Fibroblast of skin of abdomen (primary cell): ENCODE results near the gene HSPA4.
"Not testable (repeated sequence)": the region's sequence is repeated elsewhere in the genome, so short reads cannot be mapped to it uniquely, and the experiment has no call there.

Source experiments
- DNase-seq: peaks from one replicate; pipeline ENCODE4 v3.0.0-alpha.2; 2013

HSPA4 gene

GRCh38 chr5:133051061-133051541, 712 bp upstream of the HSPA4 start:
- no peak for DNase-seq

GRCh38 chr5:133052317-133053175, 733 bp downstream of the HSPA4 start:
- DNase-seq: peak; percentile 41

GRCh38 chr5:133053448-133053847, 1.6 kb downstream of the HSPA4 start:
- no peak for DNase-seq

- no peak for DNase-seq
Measured at GRCh38 chr5:133054697-133055471, 3.1 kb downstream of the HSPA4 start.

- no peak for DNase-seq
Measured at GRCh38 chr5:133056891-133057290, 5.1 kb downstream of the HSPA4 start.

- no peak for DNase-seq
Measured at GRCh38 chr5:133059621-133060020, 7.8 kb downstream of the HSPA4 start.

- no peak for DNase-seq
Measured at GRCh38 chr5:133062276-133062675, 10.5 kb downstream of the HSPA4 start.

- no peak for DNase-seq
Measured at GRCh38 chr5:133063965-133064364, 12.2 kb downstream of the HSPA4 start.

- DNase-seq: no peak
Measured at GRCh38 chr5:133065471-133065870, 13.7 kb downstream of the HSPA4 start.

GRCh38 chr5:133066045-133066444, 14.2 kb downstream of the HSPA4 start:
- no peak for DNase-seq

GRCh38 chr5:133072021-133072420, 20.2 kb downstream of the HSPA4 start:
- no peak for DNase-seq

- peak; percentile 40 for DNase-seq
Measured at GRCh38 chr5:133075572-133076536, 24.0 kb downstream of the HSPA4 start.

- DNase-seq: no peak
Measured at GRCh38 chr5:133079048-133079447, 27.2 kb downstream of the HSPA4 start.

GRCh38 chr5:133081036-133081435, 29.2 kb downstream of the HSPA4 start:
- DNase-seq: no peak

- DNase-seq: peak; percentile 9
Measured at GRCh38 chr5:133081703-133082102, 29.9 kb downstream of the HSPA4 start.

- DNase-seq: no peak
Measured at GRCh38 chr5:133082128-133082527, 30.3 kb downstream of the HSPA4 start.

GRCh38 chr5:133083901-133084300, 32.1 kb downstream of the HSPA4 start:
- DNase-seq: no peak

GRCh38 chr5:133085171-133085570, 33.4 kb downstream of the HSPA4 start:
- not testable (repeated sequence) for DNase-seq

- DNase-seq: no peak
Measured at GRCh38 chr5:133086366-133086875, 34.6 kb downstream of the HSPA4 start.

GRCh38 chr5:133088064-133088463, 36.3 kb downstream of the HSPA4 start:
- DNase-seq: no peak

GRCh38 chr5:133091034-133091433, 39.2 kb downstream of the HSPA4 start:
- no peak for DNase-seq

GRCh38 chr5:133106343-133106742, 54.5 kb downstream of the HSPA4 start:
- no peak for DNase-seq
